Measurements from ENCODE around the gene ENTPD7. TPM values are rescaled to one million over a fixed set of nuclear protein-coding genes. Genes with fewer than 3 reads are reported as not detected.

ENTPD7 gene
- total and polyA plus RNA-seq, 9 of the 15 experiments (the other 6 are each of a cell fraction or from before 2014, with no cell fraction given), result 1.4 to 13.9 (median 8.5) TPM

DNA sequence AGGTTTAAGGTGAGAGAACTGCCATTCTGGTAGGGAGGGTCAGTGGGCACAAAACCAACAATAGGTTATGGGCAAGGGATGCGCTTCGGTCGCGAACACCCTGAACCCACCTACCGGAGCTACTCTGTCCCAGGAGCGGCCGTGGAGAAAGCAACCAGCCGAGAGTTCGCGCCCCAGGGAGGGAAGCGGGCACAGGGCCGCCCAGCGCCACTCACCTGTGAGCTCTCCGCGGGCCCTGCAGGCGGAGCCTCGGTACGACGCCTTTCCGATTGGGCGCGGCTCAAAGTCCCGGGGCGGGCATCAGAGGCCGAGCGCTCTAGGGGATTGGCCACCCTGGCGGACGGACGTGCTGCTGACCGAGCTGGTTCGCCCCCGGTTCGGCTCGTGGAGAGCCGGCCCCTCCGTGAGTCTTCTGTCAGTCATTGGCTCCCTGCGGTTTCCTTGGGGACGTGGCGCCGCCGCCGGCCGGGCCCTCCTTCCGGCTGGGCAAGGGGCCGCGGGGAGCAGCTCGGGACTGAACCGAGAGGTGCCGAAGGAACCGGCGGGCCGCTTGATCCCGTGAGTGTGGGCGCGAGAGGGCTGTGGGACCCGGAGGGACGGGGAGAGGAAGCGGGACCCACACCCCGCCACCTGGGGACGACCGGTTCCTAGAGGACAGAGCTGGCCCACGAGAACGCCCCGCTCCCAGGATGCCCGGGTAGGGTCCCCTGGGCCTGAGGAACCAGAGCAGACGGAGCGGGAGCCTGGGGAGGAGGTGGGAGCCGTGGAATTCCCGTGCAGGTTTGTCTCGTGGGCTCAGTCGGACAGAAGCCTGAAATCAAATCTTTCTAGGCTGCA is at the start of gene ENTPD7 (continued):
- TF ChIP-seq, protein P1, sequence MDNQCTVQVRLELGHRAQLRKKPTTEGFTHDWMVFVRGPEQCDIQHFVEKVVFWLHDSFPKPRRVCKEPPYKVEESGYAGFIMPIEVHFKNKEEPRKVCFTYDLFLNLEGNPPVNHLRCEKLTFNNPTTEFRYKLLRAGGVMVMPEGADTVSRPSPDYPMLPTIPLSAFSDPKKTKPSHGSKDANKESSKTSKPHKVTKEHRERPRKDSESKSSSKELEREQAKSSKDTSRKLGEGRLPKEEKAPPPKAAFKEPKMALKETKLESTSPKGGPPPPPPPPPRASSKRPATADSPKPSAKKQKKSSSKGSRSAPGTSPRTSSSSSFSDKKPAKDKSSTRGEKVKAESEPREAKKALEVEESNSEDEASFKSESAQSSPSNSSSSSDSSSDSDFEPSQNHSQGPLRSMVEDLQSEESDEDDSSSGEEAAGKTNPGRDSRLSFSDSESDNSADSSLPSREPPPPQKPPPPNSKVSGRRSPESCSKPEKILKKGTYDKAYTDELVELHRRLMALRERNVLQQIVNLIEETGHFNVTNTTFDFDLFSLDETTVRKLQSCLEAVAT (IDR thresholded peaks at IDR 0.05), result no peak
- peak in 1 of 2 experiments; percentile 32; a peak in 2 of 4 replicates for TF ChIP-seq MAZ (CRISPR knock-in tag; conservative IDR thresholded peaks at IDR 0.05 in 1 of 2, IDR thresholded peaks at IDR 0.05 in 1 of 2)
- no peak; the same call in 1 of the 2 replicates for TF ChIP-seq L3MBTL2 (IDR thresholded peaks at IDR 0.05)
- TF ChIP-seq PTTG1 (tag; IDR thresholded peaks at IDR 0.05; ENCODE audit: low read depth), result no peak
- TF ChIP-seq ERF (CRISPR knock-in tag; IDR thresholded peaks at IDR 0.05), result no peak
- TF ChIP-seq FOXM1 (IDR thresholded peaks at IDR 0.05; ENCODE audit: low read depth), result no peak
- TF ChIP-seq FOXM1 (CRISPR knock-in tag; IDR thresholded peaks at IDR 0.05; ENCODE audit: low read depth), result no peak
- peak; percentile 51 for TF ChIP-seq POLR2H (tag; IDR thresholded peaks at IDR 0.05; ENCODE audit: low read depth)
- no peak for TF ChIP-seq CBX8 (IDR thresholded peaks at IDR 0.05; ENCODE audit: borderline replicate concordance, extremely low read depth, low read depth, low read length, poor library complexity, severe bottlenecking)
- no peak for TF ChIP-seq SAFB (IDR thresholded peaks at IDR 0.05; ENCODE audit: borderline replicate concordance, low read depth, low read length)
- no peak for TF ChIP-seq ZNF316 (IDR thresholded peaks at IDR 0.05)
- TF ChIP-seq ZBED1 (IDR thresholded peaks at IDR 0.05), result no peak
- TF ChIP-seq ZNF212 (CRISPR knock-in tag; IDR thresholded peaks at IDR 0.05), result no peak
- no peak for TF ChIP-seq LEF1 (IDR thresholded peaks at IDR 0.05)
